ENCODE measurements around the gene DKKL1. TPM values are rescaled to one million over a fixed set of nuclear protein-coding genes. Genes with fewer than 3 reads are reported as not detected.

DKKL1 gene
- total RNA-seq, 1 donor from 2014 or later = 4.4 TPM

- DNase-seq (ENCODE audit: extremely low spot score, unreplicated experiment) = no peak
- peaks cover 16% of the 10 kb centered on the region for H3K27me3 Mint-ChIP-seq (ENCODE audit: unreplicated experiment)
- no peak overlapping the region for H3K27ac Mint-ChIP-seq (ENCODE audit: unreplicated experiment)
- H3K36me3 Mint-ChIP-seq (ENCODE audit: unreplicated experiment) = no peaks in the 10 kb centered on the region
- H3K9me3 Mint-ChIP-seq (ENCODE audit: unreplicated experiment) = peaks cover 7% of the 10 kb centered on the region
- no peak for TF ChIP-seq CTCF (IDR thresholded peaks at IDR 0.05)
- H3K4me3 Mint-ChIP-seq (ENCODE audit: unreplicated experiment) = no peak overlapping the region
- no peaks in the 10 kb centered on the region for H3K4me1 Mint-ChIP-seq (ENCODE audit: unreplicated experiment)
These were observed 14.8 kb downstream of the DKKL1 start for GRCh38 chr19:49378512-49378911.

GRCh38 chr19:49380391-49380790 lies 16.7 kb downstream of the DKKL1 start:
- H3K27me3 Mint-ChIP-seq (ENCODE audit: unreplicated experiment) = peaks cover 19% of the 10 kb centered on the region
- peaks cover 10% of the 10 kb centered on the region for H3K9me3 Mint-ChIP-seq (ENCODE audit: unreplicated experiment)
- DNase-seq (ENCODE audit: extremely low spot score, unreplicated experiment) = no peak
- no peak overlapping the region for H3K4me3 Mint-ChIP-seq (ENCODE audit: unreplicated experiment)
- no peaks in the 10 kb centered on the region for H3K4me1 Mint-ChIP-seq (ENCODE audit: unreplicated experiment)
- no peaks in the 10 kb centered on the region for H3K36me3 Mint-ChIP-seq (ENCODE audit: unreplicated experiment)
- no peak for TF ChIP-seq CTCF (IDR thresholded peaks at IDR 0.05)
- H3K27ac Mint-ChIP-seq (ENCODE audit: unreplicated experiment) = no peak overlapping the region

GRCh38 chr19:49382639-49383038 lies 19.0 kb downstream of the DKKL1 start:
- Mint-ChIP-seq H3K9me3 (ENCODE audit: unreplicated experiment) (peaks cover 10% of the 10 kb centered on the region), H3K4me1 (ENCODE audit: unreplicated experiment) (no peaks in the 10 kb centered on the region), H3K27me3 (ENCODE audit: unreplicated experiment) (peaks cover 15% of the 10 kb centered on the region), H3K36me3 (ENCODE audit: unreplicated experiment) (no peaks in the 10 kb centered on the region), H3K4me3 (ENCODE audit: unreplicated experiment) (no peak overlapping the region), H3K27ac (ENCODE audit: unreplicated experiment) (no peak overlapping the region)
- no peak for DNase-seq (ENCODE audit: extremely low spot score, unreplicated experiment)
- TF ChIP-seq CTCF (IDR thresholded peaks at IDR 0.05) = no peak

- Mint-ChIP-seq H3K4me1 (ENCODE audit: unreplicated experiment) (no peaks in the 10 kb centered on the region), H3K4me3 (ENCODE audit: unreplicated experiment) (no peak overlapping the region), H3K9me3 (ENCODE audit: unreplicated experiment) (peaks cover 10% of the 10 kb centered on the region), H3K27me3 (ENCODE audit: unreplicated experiment) (peaks cover 15% of the 10 kb centered on the region), H3K36me3 (ENCODE audit: unreplicated experiment) (no peaks in the 10 kb centered on the region), H3K27ac (ENCODE audit: unreplicated experiment) (no peak overlapping the region)
- TF ChIP-seq CTCF (IDR thresholded peaks at IDR 0.05) = no peak
- DNase-seq (ENCODE audit: extremely low spot score, unreplicated experiment) = no peak
These were observed 19.9 kb downstream of the DKKL1 start for GRCh38 chr19:49383599-49383998.

- Mint-ChIP-seq H3K9me3 (ENCODE audit: unreplicated experiment) (peaks cover 3% of the 10 kb centered on the region), H3K27ac (ENCODE audit: unreplicated experiment) (no peak within 1 kb of the TSS), H3K4me3 (ENCODE audit: unreplicated experiment) (no peak within 1 kb of the TSS), H3K36me3 (ENCODE audit: unreplicated experiment) (no peaks in the 10 kb centered on the region), H3K4me1 (ENCODE audit: unreplicated experiment) (peaks cover 2% of the 10 kb centered on the region), H3K27me3 (ENCODE audit: unreplicated experiment) (peaks cover 13% of the 10 kb centered on the region)
- no peak for DNase-seq (ENCODE audit: extremely low spot score, unreplicated experiment)
- TF ChIP-seq CTCF (IDR thresholded peaks at IDR 0.05) = no peak
These were observed 24.3 kb downstream of the DKKL1 start, which contains the start of gene KASH5 for GRCh38 chr19:49387936-49388372. Gene KASH5, plus strand, starts transcription at chr19:49388249. Its CDS starts 2,635 bp downstream, at chr19:49390884.
